Vagina (tissue), 2 donors: Measurements from ENCODE around the gene GAS2L1. TPM values are rescaled to one million over a fixed set of nuclear protein-coding genes. Genes with fewer than 3 reads are reported as not detected.

Experiments
- DNase-seq, 2 donors: peaks; one replicate each; pipeline ENCODE4 v3.0.0-alpha.2; 2017; ENCODE audit errors: extremely low spot score in 2 of 2
- H3K27ac ChIP-seq: fragments of 200-600 bp; sonication (generic); one replicate; pipeline ENCODE4 v1.5.1; 2019
- H3K27me3 ChIP-seq: fragments of 200-600 bp; sonication (generic); one replicate; pipeline ENCODE4 v1.5.1; 2019
- H3K36me3 ChIP-seq, 2 donors: fragments of 200-600 bp; sonication (generic); one replicate each; pipeline ENCODE4 v1.5.1; 2017 to 2019
- H3K4me1 ChIP-seq: fragments of 200-600 bp; sonication (generic); one replicate; pipeline ENCODE4 v1.5.1; 2019
- H3K4me3 ChIP-seq, 2 donors: fragments of 200-600 bp; sonication (generic); 1 replicate in 1 of 2; 2 replicates in 1 of 2; pipeline ENCODE4 v1.5.1; 2016 to 2019
- H3K9me3 ChIP-seq: fragments of 200-600 bp; sonication (generic); one replicate; pipeline ENCODE4 v1.5.1; 2019
- POLR2A ChIP-seq, 2 donors: fragments of 450-650 bp; IDR thresholded peaks; one replicate each; pipeline ENCODE4 v1.6.1; 2017; ENCODE audit warnings: antibody characterized with exemption in 2 of 2, mild to moderate bottlenecking in 2 of 2, moderate library complexity in 2 of 2
- POLR2AphosphoS5 ChIP-seq, 2 donors: sonication (generic); formaldehyde crosslinking; IDR thresholded peaks; one replicate each; pipeline ENCODE4 v1.9.0; 2017; ENCODE audit warnings: antibody characterized with exemption in 2 of 2, mild to moderate bottlenecking in 2 of 2, low read depth in 1 of 2; ENCODE audit not compliant: insufficient read depth in 1 of 2
- intact Hi-C: fragments of 100-400 bp; cut with DNase I; formaldehyde crosslinking; loops from one replicate; pipeline ENCODE4 v1.15.1; 2023
- total RNA-seq: library from RNA; depleted of rRNA; stranded (reverse); fragments of >200 nt; gene quantifications from one replicate; pipeline ENCODE4 v1.2.3, GENCODE V29; 2016
- TF ChIP-seq, protein P1 (sequence below), 3 experiments: fragments of 450-650 bp in 2 of 3; fragments of 200-600 bp in 1 of 3; sonication (generic) in 1 of 3; IDR thresholded peaks; one replicate each; pipeline ENCODE4 v1.5.1; 2017 to 2019; ENCODE audit warnings: antibody characterized with exemption in 3 of 3, mild to moderate bottlenecking in 2 of 3, moderate library complexity in 2 of 3

GAS2L1 gene
- total RNA-seq, 1 donor from 2014 or later, result 17.4 TPM

DNA sequence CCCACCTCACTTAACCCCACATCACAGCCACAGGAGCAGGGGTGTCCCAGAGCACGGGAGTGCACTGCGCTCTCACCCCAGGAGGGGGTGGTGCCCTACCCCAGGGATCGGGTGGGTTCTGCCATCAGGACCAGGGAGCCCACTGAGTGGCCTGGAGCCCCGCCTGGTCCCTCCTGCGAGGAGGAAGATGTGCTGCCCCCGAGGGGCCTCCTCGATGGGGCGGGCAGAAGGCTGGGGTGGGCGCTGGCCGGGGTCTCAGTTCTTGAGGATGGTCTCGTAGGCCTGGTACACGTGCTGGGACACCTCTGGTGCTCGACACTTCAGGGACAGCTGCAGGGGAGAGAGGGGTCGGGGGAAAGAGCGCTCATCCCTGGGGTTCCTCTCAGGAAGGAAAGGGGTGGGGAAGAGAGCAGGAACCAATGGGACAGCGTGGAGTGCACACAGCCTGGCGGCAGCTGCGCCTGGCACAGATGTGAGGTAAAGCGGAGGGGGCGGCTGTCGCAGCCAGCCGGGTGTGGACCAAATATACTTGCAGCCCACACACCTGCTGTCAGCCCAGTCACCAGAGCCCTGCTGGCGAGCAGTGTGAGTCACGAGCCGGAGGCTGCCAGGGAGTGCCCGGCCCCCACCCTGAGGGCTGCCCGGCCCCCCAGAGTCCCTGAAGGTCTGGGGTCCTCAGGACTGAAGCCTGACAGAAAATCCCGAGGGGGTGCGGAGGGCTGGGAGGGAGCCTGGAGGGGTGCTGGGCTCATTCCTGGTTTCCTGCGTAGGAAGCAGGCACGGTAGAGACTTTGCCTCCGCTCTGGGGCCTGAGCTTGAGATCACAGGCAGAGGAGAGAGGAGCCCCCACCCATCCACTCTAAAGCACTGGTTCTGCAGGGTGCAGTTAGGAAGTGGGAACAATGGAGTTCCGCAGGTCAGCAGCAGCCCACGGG is 22.4 kb downstream of the GAS2L1 start:
- Histone ChIP-seq H3K4me3 (no peak overlapping the region), H3K27me3 (no peaks in the 10 kb centered on the region), H3K27ac (no peak overlapping the region), H3K9me3 (no peaks in the 10 kb centered on the region), H3K36me3 (peaks cover 0 to 34% of the 10 kb centered on the region in 2 donors), H3K4me1 (peaks cover 13% of the 10 kb centered on the region)
- TF ChIP-seq POLR2AphosphoS5 (IDR thresholded peaks at IDR 0.05; ENCODE audit: insufficient read depth in 1 of 2, low read depth in 1 of 2) (no peak), POLR2A (IDR thresholded peaks at IDR 0.05) (no peak)
- TF ChIP-seq, protein P1, sequence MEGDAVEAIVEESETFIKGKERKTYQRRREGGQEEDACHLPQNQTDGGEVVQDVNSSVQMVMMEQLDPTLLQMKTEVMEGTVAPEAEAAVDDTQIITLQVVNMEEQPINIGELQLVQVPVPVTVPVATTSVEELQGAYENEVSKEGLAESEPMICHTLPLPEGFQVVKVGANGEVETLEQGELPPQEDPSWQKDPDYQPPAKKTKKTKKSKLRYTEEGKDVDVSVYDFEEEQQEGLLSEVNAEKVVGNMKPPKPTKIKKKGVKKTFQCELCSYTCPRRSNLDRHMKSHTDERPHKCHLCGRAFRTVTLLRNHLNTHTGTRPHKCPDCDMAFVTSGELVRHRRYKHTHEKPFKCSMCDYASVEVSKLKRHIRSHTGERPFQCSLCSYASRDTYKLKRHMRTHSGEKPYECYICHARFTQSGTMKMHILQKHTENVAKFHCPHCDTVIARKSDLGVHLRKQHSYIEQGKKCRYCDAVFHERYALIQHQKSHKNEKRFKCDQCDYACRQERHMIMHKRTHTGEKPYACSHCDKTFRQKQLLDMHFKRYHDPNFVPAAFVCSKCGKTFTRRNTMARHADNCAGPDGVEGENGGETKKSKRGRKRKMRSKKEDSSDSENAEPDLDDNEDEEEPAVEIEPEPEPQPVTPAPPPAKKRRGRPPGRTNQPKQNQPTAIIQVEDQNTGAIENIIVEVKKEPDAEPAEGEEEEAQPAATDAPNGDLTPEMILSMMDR (IDR thresholded peaks at IDR 0.05), result no peak
- DNase-seq, result no peak
- intact Hi-C loops, result no loop called here

DNA sequence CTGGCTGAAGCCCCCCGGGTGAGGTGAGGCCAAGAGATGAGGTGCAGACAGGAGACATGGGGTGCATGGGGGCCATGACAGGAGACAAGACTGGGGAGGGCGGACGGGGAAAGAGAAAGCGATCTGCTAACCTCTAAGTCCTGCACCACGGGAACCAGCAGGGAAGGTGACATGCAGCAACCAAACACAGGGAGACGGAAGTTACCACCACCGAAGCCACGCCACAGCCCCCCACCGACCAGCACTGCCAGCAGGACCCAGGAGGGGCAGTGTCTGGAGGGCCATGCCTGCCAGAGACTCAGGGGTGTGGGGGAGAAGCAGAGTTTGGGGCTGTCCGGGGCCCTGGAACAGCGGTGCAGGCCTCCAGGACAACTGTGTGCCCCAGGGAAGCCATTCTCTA is 23.1 kb downstream of the GAS2L1 start:
- TF ChIP-seq POLR2AphosphoS5 (IDR thresholded peaks at IDR 0.05; ENCODE audit: insufficient read depth in 1 of 2, low read depth in 1 of 2) (no peak), POLR2A (IDR thresholded peaks at IDR 0.05) (no peak)
- TF ChIP-seq, protein P1 (IDR thresholded peaks at IDR 0.05), result no peak
- H3K9me3 ChIP-seq, result no peaks in the 10 kb centered on the region
- DNase-seq, result no peak
- H3K27ac ChIP-seq, result no peak overlapping the region
- H3K4me1 ChIP-seq, result peaks cover 13% of the 10 kb centered on the region
- no peak overlapping the region for H3K4me3 ChIP-seq
- intact Hi-C loops, result no loop called here
- peaks cover 0 to 40% of the 10 kb centered on the region in 2 donors for H3K36me3 ChIP-seq
- no peaks in the 10 kb centered on the region for H3K27me3 ChIP-seq

DNA sequence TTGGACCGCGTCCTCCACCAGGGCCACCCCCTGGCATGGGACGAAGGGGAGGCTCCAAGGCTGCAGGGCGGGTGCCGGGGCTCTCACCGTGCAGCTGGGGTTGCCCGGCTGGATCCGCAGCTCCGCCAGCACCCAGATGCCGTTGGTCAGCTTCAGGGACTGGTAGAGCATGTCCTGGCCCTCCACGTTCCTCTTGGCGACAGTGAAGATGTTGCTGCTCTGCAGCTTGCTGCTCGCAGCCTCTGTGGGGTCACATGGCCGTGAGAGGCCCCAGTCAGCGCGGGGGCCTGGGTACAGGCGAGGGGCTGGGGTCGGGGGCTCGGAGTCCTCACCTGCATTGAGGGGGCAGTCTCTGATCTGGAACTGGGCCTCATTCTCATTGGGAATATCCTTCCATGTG is 23.8 kb downstream of the GAS2L1 start:
- Histone ChIP-seq H3K27ac (no peak overlapping the region), H3K36me3 (peaks cover 0 to 40% of the 10 kb centered on the region in 2 donors), H3K27me3 (no peaks in the 10 kb centered on the region), H3K4me3 (no peak overlapping the region), H3K9me3 (no peaks in the 10 kb centered on the region), H3K4me1 (peaks cover 13% of the 10 kb centered on the region)
- TF ChIP-seq POLR2A (IDR thresholded peaks at IDR 0.05) (no peak), POLR2AphosphoS5 (IDR thresholded peaks at IDR 0.05; ENCODE audit: insufficient read depth in 1 of 2, low read depth in 1 of 2) (no peak)
- TF ChIP-seq, protein P1 (IDR thresholded peaks at IDR 0.05), result no peak
- DNase-seq, result no peak
- intact Hi-C loops, result no loop called here

DNA sequence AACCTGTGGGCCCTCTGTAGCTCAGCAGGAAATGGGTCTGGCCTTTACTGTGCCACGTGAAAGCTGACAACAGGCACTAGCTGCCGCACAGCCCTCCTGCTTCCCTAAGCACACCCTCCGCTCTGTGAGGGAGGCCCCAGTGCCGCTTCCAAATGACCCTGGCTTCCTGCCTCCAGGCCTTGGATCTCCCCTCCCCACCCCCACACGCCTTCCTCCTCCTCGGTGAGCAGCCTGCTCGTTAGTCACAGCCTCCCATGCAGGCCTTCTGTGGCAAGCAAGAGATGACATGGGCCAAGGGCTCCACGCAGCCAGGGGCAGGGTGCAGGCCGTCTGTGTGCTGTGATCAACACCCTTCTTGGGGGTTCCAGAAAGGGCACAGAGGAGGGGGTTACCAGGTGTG is 24.3 kb downstream of the GAS2L1 start:
- no peak for DNase-seq
- peak in 1 of 2 donors; percentile 40 for TF ChIP-seq POLR2AphosphoS5 (IDR thresholded peaks at IDR 0.05; ENCODE audit: insufficient read depth in 1 of 2, low read depth in 1 of 2)
- TF ChIP-seq, protein P1 (IDR thresholded peaks at IDR 0.05), result no peak
- H3K36me3 ChIP-seq, result peaks cover 0 to 44% of the 10 kb centered on the region in 2 donors

DNA sequence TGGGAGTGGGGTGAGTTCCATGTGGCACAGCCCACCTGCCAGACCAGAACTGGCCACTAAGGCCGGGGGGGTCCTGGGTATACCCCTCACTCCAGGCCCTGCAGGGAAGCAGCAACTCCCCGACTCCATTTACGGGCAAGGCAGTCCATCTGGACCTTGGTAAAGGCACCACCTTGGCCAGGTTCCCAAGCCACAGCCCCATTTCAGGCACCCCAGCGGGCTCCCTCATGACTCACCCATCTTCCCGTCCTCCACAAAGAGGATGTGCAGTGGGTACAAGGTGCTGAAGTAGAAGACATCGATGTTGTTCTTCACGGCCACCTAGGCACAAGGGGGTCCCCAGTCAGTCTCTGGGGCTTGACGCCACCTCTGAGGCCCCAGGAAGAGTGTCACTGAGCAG is 24.8 kb downstream of the GAS2L1 start:
- Histone ChIP-seq H3K27ac (no peak overlapping the region), H3K4me1 (peaks cover 13% of the 10 kb centered on the region), H3K36me3 (peaks cover 0 to 48% of the 10 kb centered on the region in 2 donors), H3K4me3 (no peak overlapping the region), H3K9me3 (no peaks in the 10 kb centered on the region), H3K27me3 (no peaks in the 10 kb centered on the region)
- intact Hi-C loops, result no loop called here
- TF ChIP-seq POLR2A (IDR thresholded peaks at IDR 0.05), result no peak
- DNase-seq, result no peak

More for the DNA sequence above, 24.3 kb downstream of the GAS2L1 start:
- H3K27me3 ChIP-seq, result no peaks in the 10 kb centered on the region
- intact Hi-C loops, result no loop called here
- H3K4me3 ChIP-seq, result no peak overlapping the region
- no peaks in the 10 kb centered on the region for H3K9me3 ChIP-seq
- peaks cover 13% of the 10 kb centered on the region for H3K4me1 ChIP-seq
- H3K27ac ChIP-seq, result no peak overlapping the region
